ENCODE measurements around the gene PLEKHJ1.
"Not testable (repeated sequence)": the region's sequence is repeated elsewhere in the genome, so short reads cannot be mapped to it uniquely, and the experiment has no call there.

The PLEKHJ1 gene, protein sequence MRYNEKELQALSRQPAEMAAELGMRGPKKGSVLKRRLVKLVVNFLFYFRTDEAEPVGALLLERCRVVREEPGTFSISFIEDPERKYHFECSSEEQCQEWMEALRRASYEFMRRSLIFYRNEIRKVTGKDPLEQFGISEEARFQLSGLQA

DNA sequence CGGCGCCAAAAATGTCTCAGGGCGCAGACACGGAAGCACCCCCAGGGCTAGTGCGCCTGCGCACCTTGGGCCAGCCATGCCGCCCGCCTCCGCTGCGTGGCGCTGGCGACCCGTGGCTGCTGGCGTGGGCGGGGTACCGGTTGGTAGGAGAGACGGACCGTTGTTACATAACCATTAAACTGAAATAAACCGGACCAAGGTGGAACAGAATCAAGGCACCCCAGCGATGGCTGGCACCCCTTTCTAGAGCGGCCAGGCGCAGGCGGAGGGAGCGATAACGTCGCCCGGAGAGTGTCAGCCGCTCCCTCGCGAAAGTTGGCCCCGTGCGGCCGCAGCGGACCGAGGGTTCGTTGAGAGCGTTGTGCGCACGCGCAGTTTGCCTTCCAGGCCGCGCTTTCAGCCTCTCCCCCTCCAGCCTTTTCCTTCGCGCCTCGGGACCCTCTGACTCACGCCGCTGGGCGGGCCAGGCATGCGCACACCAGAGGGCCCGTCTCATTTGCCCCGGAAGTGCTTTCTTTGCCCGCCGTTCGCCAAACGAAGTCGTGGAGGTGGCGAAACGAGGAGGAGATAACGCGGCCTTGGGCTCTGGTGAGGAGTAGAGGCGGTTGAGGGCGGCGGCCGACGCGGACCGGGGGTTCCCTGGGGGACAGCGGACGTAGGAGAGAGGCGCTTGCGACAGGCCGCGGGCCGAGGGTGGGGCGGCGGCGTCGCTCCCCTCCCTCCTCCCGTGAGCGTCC lies at the start of gene PLEKHJ1, which contains the start of gene SF3A2:
Gene PLEKHJ1, minus strand, starts transcription at position 16 of the 737 bp plus-strand sequence. CDS start 81 bp downstream, outside the sequence.
Gene SF3A2, plus strand, starts transcription at position 511 of the 737 bp plus-strand sequence. CDS start 6,595 bp downstream, outside the sequence.
- Mint-ChIP-seq H3K27ac (peak within 1 kb of the TSS; percentile 99 to 100 (median 99)), H3K4me3 (peak within 1 kb of the TSS; percentile 97 to 100 (median 98)), H3K36me3 (ENCODE audit: low read depth) (peaks cover 21% of the 10 kb centered on the region), H3K27me3 (ENCODE audit: low read depth) (no peaks in the 10 kb centered on the region), H3K4me1 (peaks cover 51% of the 10 kb centered on the region), H3K9me3 (no peaks in the 10 kb centered on the region)
- TF ChIP-seq, protein P1, sequence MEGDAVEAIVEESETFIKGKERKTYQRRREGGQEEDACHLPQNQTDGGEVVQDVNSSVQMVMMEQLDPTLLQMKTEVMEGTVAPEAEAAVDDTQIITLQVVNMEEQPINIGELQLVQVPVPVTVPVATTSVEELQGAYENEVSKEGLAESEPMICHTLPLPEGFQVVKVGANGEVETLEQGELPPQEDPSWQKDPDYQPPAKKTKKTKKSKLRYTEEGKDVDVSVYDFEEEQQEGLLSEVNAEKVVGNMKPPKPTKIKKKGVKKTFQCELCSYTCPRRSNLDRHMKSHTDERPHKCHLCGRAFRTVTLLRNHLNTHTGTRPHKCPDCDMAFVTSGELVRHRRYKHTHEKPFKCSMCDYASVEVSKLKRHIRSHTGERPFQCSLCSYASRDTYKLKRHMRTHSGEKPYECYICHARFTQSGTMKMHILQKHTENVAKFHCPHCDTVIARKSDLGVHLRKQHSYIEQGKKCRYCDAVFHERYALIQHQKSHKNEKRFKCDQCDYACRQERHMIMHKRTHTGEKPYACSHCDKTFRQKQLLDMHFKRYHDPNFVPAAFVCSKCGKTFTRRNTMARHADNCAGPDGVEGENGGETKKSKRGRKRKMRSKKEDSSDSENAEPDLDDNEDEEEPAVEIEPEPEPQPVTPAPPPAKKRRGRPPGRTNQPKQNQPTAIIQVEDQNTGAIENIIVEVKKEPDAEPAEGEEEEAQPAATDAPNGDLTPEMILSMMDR (IDR thresholded peaks at IDR 0.05; ENCODE audit: unreplicated experiment in 3 of 3): peak; percentile 98 to 99 (median 99)

DNA sequence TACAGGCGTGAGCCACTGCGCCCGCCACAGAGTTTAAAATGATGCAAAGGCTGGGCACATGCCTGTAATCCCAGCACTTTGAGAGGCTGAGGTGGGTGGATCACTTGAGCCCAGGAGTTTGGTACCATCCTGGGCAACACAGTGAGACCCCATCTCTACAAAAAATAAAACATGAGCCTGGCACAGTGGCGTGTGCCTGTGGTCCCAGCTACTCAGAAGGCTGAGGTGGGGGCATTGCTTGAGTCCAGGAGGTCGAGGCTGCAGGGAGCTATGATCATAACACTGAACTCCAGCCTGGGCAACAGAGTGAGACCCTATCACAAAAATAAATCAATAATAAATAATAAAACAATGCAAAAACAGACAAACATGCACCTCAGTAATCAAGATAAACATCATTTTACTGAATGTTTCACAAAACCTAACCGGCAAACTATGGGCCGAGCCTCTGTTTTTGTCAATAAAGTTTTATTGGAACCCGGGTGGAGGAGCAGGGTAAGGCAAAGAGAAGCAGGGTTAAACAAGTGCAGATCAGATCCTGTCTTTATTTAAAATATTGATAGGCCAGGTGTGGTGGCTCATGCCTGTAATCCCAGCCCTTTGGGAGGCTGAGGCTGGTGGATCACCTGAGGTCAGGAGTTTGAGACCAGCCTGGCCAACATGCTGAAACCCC lies 47.8 kb upstream of the PLEKHJ1 start:
- Mint-ChIP-seq H3K36me3 (ENCODE audit: low read depth) (no peaks in the 10 kb centered on the region), H3K4me3 (no peak overlapping the region), H3K9me3 (no peaks in the 10 kb centered on the region), H3K27ac (no peak overlapping the region), H3K27me3 (ENCODE audit: low read depth) (peaks cover 65% of the 10 kb centered on the region), H3K4me1 (peaks cover 4% of the 10 kb centered on the region)
- TF ChIP-seq, protein P1 (IDR thresholded peaks at IDR 0.05; ENCODE audit: unreplicated experiment in 3 of 3): no peak

DNA sequence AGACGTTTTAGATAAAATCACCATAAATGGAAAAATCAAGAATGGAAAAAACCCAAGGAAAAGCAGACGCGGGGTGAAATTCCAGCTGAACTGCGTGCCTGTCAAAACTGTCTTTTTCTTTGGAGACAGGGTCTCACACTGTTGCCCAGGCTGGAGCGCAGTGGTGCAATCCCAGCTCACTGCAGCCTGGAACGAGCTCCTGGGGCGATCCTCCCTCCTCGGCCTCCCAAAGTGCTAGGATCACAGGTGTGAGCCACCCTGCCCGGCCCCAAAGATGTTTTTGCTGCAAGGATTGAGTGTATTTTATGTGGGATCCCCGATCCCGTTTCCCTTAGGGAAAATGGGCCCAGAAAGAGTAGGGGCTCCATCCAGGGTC lies 46.7 kb upstream of the PLEKHJ1 start:
- H3K4me3 Mint-ChIP-seq: peak overlapping the region; percentile 41 to 63 (median 60)
- H3K27ac Mint-ChIP-seq: peak overlapping the region in 1 of 3 experiments; percentile 78
- TF ChIP-seq, protein P1 (IDR thresholded peaks at IDR 0.05; ENCODE audit: unreplicated experiment in 3 of 3): no peak

DNA sequence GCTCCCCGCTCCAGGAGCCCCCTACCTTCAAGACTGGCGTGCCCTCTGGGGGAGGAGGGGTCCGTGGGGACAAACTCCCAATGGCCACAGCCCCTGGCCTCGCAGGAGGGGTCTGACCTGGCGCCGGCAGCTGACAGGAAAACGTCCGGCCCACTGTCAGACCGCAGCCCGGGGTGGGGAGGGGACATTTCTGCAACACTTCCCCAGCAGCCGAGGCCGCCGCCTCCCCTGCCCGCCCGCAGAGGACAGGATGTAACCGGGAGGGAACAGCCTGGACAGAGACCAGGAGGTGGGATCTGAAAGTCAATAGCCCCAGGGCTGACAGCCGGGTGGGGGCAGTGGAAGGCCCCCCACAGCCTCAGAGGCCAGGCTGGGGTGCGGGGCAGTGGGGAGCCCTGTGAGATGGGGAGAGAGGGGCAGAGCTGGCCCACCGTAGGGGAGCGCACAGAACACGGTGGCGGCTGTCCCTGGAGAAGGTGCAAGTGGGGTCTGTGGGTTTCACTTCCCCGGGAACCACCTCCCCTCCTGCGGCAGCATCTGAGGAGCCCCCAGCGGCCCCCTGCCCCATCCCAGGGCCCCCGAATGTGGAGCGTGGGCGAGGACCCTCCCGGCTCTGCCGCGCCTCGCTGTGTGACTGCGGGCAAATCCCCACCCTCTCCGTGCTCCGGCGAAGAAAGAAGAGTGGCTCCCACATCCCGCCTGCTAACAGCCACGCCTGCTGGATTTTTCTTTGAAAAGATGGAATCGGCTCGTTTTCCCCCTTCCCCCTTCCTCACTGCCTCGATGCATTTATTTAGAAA lies 46.1 kb upstream of the PLEKHJ1 start, which contains the start of gene PEAK3:
Gene PEAK3, minus strand, starts transcription at position 114 of the 800 bp plus-strand sequence. CDS start 1,244 bp downstream, outside the sequence.
- Mint-ChIP-seq H3K27me3 (ENCODE audit: low read depth) (peaks cover 50% of the 10 kb centered on the region), H3K9me3 (no peaks in the 10 kb centered on the region), H3K36me3 (ENCODE audit: low read depth) (peaks cover 1% of the 10 kb centered on the region), H3K4me1 (no peaks in the 10 kb centered on the region), H3K4me3 (peak within 1 kb of the TSS; percentile 41 to 63 (median 62)), H3K27ac (peak within 1 kb of the TSS in 1 of 3 experiments; percentile 78)
- TF ChIP-seq, protein P1 (IDR thresholded peaks at IDR 0.05; ENCODE audit: unreplicated experiment in 3 of 3): no peak

More for the DNA sequence above, 46.7 kb upstream of the PLEKHJ1 start:
- Mint-ChIP-seq H3K27me3 (ENCODE audit: low read depth) (peaks cover 56% of the 10 kb centered on the region), H3K9me3 (no peaks in the 10 kb centered on the region), H3K4me1 (no peaks in the 10 kb centered on the region), H3K36me3 (ENCODE audit: low read depth) (no peaks in the 10 kb centered on the region)

DNA sequence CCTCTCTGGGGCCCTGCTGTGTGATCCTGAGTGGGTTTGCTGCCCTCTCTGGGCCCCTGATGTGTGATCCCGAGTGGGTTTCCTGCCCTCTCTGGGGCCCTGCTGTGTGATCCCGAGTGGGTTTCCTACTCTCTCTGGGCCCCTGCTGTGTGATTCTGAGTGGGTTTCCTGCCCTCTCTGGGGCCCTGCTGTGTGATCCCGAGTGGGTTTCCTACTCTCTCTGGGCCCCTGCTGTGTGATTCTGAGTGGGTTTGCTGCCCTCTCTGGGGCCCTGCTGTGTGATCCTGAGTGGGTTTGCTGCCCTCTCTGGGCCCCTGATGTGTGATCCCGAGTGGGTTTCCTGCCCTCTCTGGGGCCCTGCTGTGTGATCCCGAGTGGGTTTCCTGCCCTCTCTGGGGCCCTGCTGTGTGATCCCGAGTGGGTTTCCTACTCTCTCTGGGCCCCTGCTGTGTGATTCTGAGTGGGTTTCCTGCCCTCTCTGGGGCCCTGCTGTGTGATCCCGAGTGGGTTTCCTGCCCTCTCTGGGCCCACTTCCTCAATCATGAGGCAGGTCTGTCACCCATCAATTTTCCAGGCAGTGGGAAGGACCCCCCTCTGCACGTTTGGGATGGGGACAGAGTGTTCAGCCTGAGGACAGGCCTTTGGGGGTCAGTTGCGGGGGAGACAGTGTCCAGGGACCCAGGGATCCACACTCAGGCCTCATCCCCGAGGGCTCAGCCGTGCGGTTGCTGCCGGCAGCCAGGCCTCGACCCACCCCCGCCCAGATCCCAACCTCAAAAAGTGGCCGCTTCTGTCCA lies 45.3 kb upstream of the PLEKHJ1 start:
- H3K4me3 Mint-ChIP-seq; H3K36me3 Mint-ChIP-seq (ENCODE audit: low read depth); H3K9me3 Mint-ChIP-seq; H3K4me1 Mint-ChIP-seq; H3K27ac Mint-ChIP-seq: not testable (repeated sequence)
- H3K27me3 Mint-ChIP-seq (ENCODE audit: low read depth): peaks cover 42% of the 10 kb centered on the region

Data from nephron (organoid).